OCI-LY3 (cell line): ENCODE data around the gene PLD1.

Source experiments
- CTCF ChIP-seq: fragments of 200-600, 300-600 bp; sonication (generic); IDR thresholded peaks from 2 replicates; pipeline ENCODE4 v1.5.1; 2014; ENCODE audit warnings: antibody characterized with exemption, low read length, low read depth
- EZH2phosphoT487 ChIP-seq: fragments of 200-600 bp; shearing (Covaris generic); IDR thresholded peaks from 2 replicates; pipeline ENCODE4 v1.6.1; 2018; ENCODE audit warnings: antibody characterized with exemption, mixed run types, low read depth

DNA sequence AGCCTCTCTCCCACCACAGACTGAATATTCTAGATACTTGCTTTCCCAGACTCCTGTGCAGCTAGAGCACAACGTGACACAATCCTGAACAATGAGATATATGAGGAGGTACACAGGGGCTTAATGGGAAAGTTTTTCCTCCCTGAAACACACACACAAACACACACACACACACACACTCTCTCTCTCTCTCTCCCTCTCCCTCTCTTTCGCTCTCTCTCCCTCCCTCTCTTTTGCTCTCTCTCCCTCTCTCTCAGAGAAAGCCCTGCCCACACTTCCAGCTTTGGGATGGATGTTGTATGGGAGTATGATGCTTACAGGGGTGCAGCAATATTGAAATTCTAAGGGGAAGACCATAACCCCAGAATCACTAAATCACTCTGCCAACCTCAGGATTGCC lies 110.1 kb downstream of the PLD1 start:
- TF ChIP-seq CTCF = no peak
- no peak for TF ChIP-seq EZH2phosphoT487
